Gastrocnemius medialis (tissue), 4 donors: Measurements from ENCODE around the gene TK2.

Experiments
- POLR2A ChIP-seq, 2 donors: fragments of 450-650 bp; IDR thresholded peaks; one replicate each; pipeline ENCODE4 v1.6.1; 2017; ENCODE audit warnings: antibody characterized with exemption in 2 of 2, mild to moderate bottlenecking in 2 of 2, moderate library complexity in 2 of 2
- TF ChIP-seq, protein P1 (sequence below), 5 experiments: fragments of 450-650 bp in 3 of 5; fragments of 200-600 bp in 2 of 5; sonication (generic) in 2 of 5; IDR thresholded peaks in 4 of 5; conservative IDR thresholded peaks in 1 of 5; 1 replicate in 4 of 5; 2 replicates in 1 of 5; pipeline ENCODE4 v1.5.1; 2016 to 2019; ENCODE audit warnings: antibody characterized with exemption in 5 of 5, mild to moderate bottlenecking in 3 of 5, moderate library complexity in 3 of 5

DNA sequence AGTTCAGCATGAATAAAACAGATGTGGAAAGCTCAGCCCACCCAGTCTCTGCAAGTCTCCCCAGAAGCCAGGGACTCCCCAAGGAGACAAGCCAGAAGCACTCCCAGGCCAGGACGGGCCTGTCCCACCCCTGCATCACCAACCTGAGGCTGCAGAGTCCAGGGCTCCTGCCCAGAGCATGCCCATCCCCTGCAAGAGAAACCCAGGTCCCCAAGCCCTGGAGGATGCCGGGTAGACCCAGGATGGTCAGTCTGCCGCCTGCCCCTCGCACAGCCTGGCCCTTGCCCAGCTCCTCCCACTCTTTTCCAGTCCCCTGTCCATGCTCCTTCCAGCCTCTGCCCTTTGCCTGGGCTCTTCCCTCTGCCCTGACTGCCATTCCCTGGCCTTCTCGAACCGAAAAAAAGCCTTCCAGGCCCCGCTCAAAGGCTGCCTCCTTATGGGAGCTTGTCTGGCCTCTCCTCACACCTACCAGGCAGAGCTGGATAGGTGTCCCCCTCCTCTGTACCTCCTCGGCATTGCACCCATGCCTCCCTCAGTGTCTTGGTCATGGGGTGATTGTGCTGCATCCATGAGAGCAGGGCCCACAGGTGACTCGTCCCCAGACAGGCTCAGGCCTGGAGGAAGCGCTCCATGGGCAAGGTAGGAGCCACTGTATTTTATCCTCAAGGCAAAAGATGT is 78.1 kb downstream of the TK2 start:
- TF ChIP-seq, protein P1, sequence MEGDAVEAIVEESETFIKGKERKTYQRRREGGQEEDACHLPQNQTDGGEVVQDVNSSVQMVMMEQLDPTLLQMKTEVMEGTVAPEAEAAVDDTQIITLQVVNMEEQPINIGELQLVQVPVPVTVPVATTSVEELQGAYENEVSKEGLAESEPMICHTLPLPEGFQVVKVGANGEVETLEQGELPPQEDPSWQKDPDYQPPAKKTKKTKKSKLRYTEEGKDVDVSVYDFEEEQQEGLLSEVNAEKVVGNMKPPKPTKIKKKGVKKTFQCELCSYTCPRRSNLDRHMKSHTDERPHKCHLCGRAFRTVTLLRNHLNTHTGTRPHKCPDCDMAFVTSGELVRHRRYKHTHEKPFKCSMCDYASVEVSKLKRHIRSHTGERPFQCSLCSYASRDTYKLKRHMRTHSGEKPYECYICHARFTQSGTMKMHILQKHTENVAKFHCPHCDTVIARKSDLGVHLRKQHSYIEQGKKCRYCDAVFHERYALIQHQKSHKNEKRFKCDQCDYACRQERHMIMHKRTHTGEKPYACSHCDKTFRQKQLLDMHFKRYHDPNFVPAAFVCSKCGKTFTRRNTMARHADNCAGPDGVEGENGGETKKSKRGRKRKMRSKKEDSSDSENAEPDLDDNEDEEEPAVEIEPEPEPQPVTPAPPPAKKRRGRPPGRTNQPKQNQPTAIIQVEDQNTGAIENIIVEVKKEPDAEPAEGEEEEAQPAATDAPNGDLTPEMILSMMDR (IDR thresholded peaks at IDR 0.05 in 4 of 5, conservative IDR thresholded peaks at IDR 0.05 in 1 of 5): no peak
- no peak for TF ChIP-seq POLR2A (IDR thresholded peaks at IDR 0.05)
